Measurements from ENCODE around the gene RLN1.
"Not testable (repeated sequence)": the region's sequence is repeated elsewhere in the genome, so short reads cannot be mapped to it uniquely, and the experiment has no call there.

Gene RLN1

DNA sequence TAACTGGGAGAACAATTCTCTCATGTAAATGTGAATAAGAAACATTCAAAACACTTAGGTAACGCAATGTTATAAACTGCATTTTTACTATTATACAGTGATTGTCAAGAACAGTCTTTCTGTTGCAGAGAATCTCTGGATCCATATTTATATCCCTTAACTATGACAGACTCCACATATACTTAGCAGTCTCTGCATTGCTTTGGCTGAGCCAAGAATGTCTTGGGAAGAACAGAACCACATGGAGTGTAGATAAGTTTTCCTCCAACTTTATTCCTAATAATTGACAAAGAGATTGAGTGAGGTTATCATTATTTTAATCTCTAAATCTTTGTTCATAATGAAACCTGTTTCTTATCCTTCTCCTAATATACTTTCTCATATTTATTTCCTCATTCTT lies 15.6 kb upstream of the RLN1 start:
- ChIA-PET POLR2A (ENCODE audit: low non-redundant PET) (no interaction called here), CTCF (no interaction called here)
- H3K27ac ChIP-seq = no peak overlapping the region
- no peak for DNase-seq (ENCODE audit: low spot score)
- TF ChIP-seq, protein P1, sequence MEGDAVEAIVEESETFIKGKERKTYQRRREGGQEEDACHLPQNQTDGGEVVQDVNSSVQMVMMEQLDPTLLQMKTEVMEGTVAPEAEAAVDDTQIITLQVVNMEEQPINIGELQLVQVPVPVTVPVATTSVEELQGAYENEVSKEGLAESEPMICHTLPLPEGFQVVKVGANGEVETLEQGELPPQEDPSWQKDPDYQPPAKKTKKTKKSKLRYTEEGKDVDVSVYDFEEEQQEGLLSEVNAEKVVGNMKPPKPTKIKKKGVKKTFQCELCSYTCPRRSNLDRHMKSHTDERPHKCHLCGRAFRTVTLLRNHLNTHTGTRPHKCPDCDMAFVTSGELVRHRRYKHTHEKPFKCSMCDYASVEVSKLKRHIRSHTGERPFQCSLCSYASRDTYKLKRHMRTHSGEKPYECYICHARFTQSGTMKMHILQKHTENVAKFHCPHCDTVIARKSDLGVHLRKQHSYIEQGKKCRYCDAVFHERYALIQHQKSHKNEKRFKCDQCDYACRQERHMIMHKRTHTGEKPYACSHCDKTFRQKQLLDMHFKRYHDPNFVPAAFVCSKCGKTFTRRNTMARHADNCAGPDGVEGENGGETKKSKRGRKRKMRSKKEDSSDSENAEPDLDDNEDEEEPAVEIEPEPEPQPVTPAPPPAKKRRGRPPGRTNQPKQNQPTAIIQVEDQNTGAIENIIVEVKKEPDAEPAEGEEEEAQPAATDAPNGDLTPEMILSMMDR (conservative IDR thresholded peaks at IDR 0.05; ENCODE audit: low read depth) = no peak

- TF ChIP-seq, protein P1 (conservative IDR thresholded peaks at IDR 0.05; ENCODE audit: low read depth) = no peak
- H3K27ac ChIP-seq = no peak overlapping the region
- ChIA-PET POLR2A (ENCODE audit: low non-redundant PET) (no interaction called here), CTCF (no interaction called here)
- DNase-seq (ENCODE audit: low spot score) = no peak
These were observed 14.5 kb upstream of the RLN1 start for GRCh38 chr9:5354184-5354583.

DNA sequence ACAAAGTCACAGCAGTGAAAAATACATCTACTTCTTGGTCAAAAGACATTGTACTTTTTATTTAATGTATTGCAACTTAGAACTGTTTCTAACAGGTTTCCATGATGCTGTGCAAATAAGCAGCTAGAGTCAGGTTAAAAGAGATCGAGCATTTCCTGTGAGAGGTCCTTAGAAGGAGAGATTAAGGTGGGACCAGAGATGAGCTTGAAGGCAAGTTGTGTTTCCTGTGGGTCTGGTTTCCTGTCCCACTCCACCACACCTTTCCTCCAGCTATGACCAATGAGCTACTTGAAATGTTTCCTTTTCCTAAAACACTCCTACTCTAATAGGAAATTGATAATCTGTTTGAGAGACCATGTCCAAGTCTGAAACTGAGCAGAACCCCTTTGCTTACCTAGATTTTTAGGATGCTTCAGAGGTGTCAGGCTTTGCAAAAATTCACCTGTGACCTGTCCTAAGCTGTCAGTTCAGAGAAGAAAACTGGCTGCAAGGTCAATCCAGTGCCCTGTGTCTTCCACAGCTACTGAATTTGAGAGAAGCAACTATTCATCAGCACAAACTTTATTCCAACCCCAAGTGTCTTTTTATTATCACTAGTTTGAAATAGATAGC lies 13.1 kb upstream of the RLN1 start:
- TF ChIP-seq, protein P1 (conservative IDR thresholded peaks at IDR 0.05; ENCODE audit: low read depth) = no peak
- no peak overlapping the region for H3K27ac ChIP-seq
- CTCF ChIA-PET = no interaction called here
- DNase-seq (ENCODE audit: low spot score) = no peak
- POLR2A ChIA-PET (ENCODE audit: low non-redundant PET) = no interaction called here

GRCh38 chr9:5336688-5337087 lies 3.0 kb downstream of the RLN1 start:
- ChIA-PET POLR2A (ENCODE audit: low non-redundant PET) (no interaction called here), CTCF (no interaction called here)
- no peak overlapping the region for H3K27ac ChIP-seq
- TF ChIP-seq, protein P1 (conservative IDR thresholded peaks at IDR 0.05; ENCODE audit: low read depth) = no peak
- DNase-seq (ENCODE audit: low spot score) = no peak

- DNase-seq (ENCODE audit: low spot score); H3K27ac ChIP-seq; POLR2A ChIA-PET (ENCODE audit: low non-redundant PET); CTCF ChIA-PET: not testable (repeated sequence)
These were observed 8.4 kb downstream of the RLN1 start for GRCh38 chr9:5331276-5331675.

DNA sequence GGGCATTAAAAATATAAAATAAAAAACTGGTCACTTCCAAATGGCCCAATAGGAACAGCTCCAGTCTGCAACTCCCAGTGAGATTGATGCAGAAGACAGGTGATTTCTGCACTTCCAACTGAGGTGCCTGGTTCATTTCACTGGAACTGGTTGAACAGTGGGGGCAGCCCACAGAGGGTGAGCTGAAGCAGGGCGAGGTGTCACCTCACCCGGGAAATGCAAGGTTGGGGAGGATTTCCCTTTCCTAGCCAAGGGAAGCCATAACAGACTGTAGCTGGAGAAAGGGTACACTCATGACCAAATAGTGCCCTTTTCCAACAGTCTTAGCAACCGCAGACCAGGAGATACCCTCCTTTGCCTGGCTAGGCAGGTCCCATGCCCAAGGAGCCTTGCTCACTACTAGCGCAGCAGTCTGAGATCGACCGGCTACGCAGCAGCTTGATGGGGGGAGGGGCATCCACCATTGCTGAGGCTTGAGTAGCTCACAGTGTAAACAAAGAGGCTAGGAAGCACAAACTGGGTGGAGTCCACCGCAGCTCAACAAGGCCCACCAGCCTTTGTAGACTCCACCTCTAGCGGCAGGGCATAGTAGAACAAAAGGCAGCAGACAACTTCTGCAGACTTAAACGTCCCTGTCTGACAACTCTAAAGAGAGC lies 12.7 kb downstream of the RLN1 start:
- no peak overlapping the region for H3K27ac ChIP-seq
- TF ChIP-seq, protein P1 (conservative IDR thresholded peaks at IDR 0.05; ENCODE audit: low read depth) = no peak
- CTCF ChIA-PET = interaction anchor here (0.7 kb wide), 1 partner anchor 9 kb away, joined by 5 read pairs; no protein-coding TSS in a partner anchor
- no peak for DNase-seq (ENCODE audit: low spot score)
- POLR2A ChIA-PET (ENCODE audit: low non-redundant PET) = no interaction called here

- POLR2A ChIA-PET (ENCODE audit: low non-redundant PET) = no interaction called here
- CTCF ChIA-PET = interaction anchor here (0.7 kb wide), 2 partner anchors 9 to 140 kb away, joined by 3 to 5 read pairs; no protein-coding TSS in a partner anchor
- no peak for DNase-seq (ENCODE audit: low spot score)
- H3K27ac ChIP-seq = no peak overlapping the region
- TF ChIP-seq, protein P1 (conservative IDR thresholded peaks at IDR 0.05; ENCODE audit: low read depth) = no peak
These were observed 13.5 kb downstream of the RLN1 start for GRCh38 chr9:5326187-5326586.

GRCh38 chr9:5321601-5322000 lies 18.1 kb downstream of the RLN1 start:
- POLR2A ChIA-PET (ENCODE audit: low non-redundant PET) = not testable (repeated sequence)

More at GRCh38 chr9:5321601-5322000, 18.1 kb downstream of the RLN1 start:
- CTCF ChIA-PET = interaction anchor here (0.6 kb wide), 1 partner anchor 30 kb away, joined by 4 read pairs; no protein-coding TSS in a partner anchor
- DNase-seq (ENCODE audit: low spot score); H3K27ac ChIP-seq: not testable (repeated sequence)

Measured in RWPE1 (cell line).